Activated T-cell treated with anti-CD3 and anti-CD28 coated beads for 24 hours (primary cell): ENCODE measurements around the gene RNF14.
"Not testable (repeated sequence)": the region's sequence is repeated elsewhere in the genome, so short reads cannot be mapped to it uniquely, and the experiment has no call there.

Source experiments
- DNase-seq: peaks from one replicate; pipeline ENCODE4 v3.0.0-alpha.2; 2020; ENCODE audit warnings: low read depth

The RNF14 gene

DNA sequence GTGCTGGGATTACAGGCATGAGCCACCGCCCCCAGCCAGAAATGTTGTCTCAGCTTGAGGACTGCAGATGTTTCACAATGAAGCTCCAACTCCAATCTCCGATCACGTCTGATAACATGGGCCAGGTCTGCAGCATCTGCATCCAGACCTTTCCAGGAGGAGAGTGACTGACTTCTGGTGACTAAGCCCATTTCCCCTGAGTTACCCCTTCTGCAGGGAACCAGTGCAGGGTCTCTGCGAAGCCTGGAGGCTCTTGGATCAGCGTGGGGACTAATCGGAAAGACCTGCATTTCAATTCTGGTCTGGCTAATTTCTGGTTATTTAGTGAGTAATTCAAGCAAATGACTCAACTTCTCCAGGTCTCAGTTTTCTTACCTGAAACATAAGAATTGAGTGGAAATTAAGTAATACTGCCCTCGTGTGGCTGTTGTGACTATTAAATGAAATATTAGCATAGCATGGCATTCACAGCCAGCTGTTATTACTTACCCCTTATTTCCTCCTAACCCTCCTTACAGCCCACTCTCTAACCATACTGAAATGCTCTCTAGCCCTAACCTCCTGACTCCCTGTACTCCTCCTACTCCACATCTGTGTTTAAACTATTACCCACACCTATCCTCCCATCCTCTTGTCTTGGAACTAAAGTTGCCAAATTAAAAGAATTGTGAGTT, 46.1 kb downstream of the RNF14 start:
- DNase-seq, result peak; percentile 53

DNA sequence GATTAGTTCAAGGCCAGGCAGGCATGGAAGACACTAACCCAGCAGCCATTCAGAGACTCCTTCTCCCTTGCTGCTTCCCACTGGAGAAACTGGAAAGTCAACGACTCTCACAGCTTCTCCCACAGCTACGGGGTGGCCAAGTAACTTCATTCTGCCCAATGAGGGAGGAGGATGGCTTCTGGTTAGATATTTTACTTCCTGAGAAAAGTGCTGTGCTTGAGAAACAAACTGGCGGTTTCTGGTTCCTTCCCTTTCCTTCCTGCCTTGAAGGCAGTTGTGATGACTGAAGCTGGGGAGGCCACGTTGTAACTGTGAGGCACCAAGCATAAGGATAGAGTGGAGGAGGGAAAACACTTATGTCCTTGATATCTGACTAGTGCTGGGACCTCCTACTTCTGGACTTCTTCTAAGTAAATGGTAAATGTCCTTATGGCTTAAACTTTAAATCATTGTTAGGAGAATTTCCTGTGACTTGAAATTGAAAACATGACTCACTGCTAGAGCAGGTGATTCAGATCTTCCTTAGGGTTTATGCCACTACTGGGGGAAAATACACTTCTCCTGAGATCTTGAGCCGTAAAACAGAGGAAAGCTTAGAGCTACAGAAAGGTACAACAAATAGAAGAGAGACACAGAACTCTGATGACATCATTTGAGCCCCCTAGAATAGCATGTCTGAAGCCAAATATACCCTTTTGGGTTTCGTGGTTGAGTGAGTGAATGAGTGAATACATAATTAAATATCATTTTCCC, 47.1 kb downstream of the RNF14 start:
- peak; percentile 50 for DNase-seq

DNA sequence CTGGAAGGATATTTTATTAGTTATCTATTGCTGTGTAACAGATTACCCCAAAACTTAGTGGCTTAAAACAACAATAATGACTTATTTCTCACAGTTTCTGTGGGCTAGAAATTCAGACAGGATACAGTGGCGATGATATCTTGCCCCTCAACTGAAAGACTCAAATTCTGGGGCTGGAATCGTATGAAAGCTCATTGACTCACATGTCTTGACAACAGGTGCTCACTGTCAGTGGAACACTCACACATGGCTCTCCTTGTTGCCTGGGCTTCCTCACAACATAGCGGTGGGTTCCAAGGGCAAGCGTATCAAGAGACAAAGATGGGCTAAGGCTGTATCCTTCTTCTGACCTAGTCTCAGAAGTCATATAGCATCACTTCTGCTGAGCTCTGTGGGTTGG, 47.7 kb downstream of the RNF14 start:
- DNase-seq, result peak; percentile 59

DNA sequence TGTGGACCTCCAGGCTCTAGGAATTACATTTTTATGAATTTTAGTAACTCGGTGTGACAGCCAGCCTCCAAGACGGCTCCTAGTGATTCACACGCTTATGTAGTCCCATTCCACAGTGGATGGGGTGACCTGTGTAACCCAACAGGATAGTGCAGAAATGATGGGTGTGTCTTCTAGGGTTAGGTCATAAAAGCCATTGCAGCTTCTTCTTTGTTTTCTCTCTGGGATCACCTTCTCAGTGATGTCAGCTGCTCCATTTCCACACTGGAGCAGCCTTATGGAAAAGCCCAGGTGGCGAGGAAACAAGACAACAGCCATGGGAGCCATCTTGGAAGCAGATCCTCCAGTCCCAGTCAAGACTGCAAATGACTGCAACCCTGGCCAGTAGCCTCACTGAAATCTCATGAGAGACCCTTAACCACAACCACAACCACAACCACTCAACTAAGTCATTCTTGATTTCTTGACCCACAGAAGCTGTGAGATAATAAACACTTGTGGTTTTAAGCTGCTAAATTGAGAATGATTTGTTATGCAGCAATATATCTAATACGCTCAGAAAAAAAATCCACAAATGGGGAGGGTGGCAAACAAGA, 49.0 kb downstream of the RNF14 start:
- no peak for DNase-seq

DNA sequence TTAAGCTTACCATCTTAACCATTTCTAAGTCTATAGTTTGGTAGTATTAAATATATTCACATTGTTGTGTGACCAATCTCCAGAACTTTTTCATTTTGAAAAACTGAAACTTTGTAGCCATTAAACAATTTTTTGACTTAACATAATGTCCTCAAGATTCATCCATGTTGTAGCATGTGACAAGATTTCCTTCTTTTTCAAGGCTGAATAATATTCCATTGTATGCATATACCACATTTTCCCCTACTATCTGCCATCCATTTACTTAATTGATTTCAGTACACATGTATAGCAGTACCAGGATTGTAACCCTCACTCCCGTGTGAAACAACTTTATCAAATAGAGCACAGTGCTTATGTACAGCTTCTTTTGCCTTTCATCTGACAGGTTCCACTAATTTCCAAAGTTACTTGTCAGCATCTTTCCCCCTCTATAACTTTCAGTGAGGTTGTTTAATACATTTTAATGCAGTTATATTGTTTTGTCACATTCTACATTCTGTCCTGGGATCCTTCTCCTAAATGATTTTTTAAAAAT, 51.3 kb downstream of the RNF14 start:
- no peak for DNase-seq

DNA sequence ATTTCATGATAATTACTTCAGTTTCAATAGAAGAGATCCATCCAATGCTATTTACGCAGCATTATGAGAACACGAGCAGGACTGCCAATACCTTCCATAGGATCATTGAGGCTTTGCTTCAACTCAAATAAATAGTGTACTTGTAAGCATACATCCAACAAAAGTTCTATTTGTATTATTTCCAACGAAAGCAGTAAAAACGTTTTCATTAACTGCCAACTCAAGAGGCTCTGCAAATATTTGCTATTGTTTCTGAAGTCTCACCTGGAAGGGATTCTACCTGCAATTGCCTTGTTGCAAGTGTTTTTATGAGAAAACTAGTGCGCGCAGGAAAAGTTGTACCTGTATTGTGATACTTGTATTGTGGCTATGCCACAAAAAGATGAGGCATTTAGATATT, 54.9 kb downstream of the RNF14 start:
- DNase-seq, result no peak

DNA sequence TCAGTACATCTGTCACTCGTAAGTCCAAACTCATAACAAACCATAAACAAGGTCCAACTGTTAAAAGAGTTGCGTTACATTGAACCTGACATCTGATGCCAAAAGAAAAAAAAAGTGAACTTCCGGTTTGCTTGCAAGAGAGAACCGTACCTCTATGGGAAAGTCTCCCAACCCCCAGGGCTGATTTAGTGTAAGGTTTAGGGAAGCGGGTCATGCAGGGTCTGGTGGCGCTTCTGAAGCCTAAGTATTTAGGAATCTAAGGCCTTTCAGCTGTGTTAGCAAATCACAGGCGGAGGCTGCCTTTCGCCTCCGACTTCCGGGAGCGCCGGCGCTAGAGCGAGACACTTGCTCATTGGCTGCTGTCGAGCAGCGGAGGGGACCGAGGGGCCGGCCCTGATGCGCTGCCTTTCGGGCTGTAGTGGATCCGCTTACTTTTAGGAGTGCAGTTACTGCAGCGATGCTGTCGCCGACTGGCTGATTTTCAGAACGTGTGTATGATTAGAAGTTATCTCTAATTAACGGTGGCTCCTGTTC, 55.9 kb downstream of the RNF14 start:
- DNase-seq, result peak; percentile 80

DNA sequence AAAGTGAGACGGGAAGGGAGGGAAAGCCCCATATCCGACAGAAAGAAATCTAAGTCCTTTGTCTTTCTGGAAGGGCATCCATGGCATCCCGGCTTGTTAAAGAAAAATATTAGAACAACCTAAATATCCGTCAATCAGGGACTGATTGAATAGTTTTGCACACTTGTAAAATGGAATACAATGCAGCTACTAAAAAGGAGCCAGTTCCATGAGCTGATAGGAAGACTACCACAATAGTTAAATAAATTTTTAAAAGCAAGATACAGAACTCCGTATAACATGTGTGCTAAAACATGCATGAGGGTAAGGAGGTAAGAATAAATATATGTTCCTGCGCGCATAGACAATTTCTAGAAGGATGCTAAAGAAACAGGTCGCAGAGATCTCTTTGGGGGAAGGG, 56.7 kb downstream of the RNF14 start:
- no peak for DNase-seq

DNA sequence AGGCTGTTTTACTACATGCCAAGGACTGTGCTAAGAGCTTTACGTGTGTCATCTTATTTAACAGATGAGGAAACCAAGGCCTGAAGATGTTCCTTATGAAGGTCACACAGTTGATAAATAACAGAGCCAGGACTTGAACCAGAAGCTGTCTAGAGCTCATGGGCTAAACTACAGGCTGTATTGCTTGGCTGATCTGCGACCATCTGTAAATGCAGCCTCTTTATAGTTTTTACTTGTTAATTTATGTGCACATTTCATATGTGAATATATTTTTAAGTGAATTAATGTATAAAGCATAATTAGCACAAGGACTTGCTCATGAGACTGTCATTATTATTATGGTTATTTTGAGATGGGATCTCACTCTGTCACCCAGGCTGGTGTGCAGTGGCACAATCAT, 63.2 kb downstream of the RNF14 start:
- DNase-seq, result no peak

DNA sequence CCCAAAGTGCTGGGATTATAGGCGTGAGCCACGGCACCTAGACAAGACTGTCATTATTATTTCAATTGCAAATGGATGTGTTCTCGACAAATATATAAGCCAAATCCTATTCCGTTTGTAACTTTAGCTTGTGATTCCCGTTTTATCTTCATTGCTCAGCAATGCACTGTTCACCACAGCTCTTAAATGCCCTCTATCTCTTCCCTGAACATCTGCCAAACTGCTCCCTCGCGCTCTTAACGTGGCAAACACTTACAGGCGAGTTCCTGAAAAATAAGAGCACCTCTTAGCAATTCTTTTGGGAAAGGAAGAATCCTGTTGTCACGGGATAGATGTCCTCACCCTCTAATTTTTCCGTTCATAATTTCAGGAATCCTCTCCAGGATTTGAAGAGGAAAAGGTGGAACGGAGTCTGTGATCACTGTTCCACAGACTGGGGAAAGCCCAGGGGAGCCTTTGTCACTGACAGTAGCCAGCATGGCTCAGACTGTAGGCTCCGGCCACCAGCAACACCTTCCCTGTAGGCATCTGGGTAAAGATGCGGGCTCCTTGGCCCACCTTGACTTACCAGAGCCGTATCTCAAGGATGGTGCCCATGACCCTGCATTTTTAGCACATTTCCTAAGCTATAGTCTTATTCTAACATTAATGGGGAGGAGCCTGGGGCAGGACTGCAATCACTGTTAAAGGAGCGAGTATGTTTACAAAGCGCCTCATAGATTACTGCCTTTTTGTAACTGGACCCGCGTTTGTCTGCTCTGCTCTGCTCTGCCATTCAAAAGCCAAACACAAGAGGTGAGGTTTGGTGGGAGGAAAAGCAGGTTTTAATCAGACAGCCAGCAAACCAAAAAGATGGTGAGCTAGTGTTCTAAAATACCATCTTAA, 64.1 kb downstream of the RNF14 start:
- DNase-seq, result no peak

DNA sequence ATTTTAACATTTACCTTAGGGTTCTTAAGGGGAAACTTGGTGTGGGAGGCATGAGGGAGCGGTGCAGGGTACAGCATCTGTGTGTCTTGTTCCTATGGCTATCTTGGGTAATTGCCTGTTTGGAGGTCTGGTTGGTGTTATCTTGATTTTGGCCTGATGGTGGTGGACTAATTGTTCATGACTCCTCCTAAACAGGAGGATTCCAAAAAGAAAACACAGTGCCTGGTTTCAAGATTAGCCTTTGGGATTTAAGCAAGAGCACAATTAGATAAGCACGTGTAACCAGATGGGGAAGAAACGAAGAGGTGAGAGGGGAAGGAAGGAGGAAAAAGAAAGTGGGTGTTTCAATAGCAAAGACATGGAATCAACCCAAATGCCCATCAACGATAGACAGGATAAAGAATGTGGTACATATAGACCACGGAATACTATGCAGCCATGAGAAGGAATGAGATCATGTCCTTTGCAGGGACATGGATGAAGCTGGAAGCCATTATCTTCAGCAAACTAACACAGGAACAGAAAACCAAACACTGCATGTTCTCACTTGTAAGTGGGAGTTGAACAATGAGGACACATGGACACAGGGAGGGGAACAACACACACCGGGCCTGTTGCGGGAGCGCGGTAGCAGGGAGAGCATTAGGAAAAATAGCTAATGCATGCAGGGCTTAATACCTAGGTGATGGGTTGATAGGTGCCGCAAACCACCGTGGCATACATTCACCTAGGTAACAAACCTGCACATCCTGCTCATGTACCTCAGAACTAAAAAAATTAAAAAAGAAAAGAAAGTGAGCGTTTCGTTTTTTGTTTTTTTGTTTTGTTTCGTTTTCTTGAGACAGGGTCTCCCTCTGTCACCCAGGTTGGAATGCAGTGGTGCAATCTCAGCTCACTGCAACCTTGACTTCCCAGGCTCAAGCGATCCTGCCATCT, 65.0 kb downstream of the RNF14 start:
- DNase-seq, result not testable (repeated sequence)

DNA sequence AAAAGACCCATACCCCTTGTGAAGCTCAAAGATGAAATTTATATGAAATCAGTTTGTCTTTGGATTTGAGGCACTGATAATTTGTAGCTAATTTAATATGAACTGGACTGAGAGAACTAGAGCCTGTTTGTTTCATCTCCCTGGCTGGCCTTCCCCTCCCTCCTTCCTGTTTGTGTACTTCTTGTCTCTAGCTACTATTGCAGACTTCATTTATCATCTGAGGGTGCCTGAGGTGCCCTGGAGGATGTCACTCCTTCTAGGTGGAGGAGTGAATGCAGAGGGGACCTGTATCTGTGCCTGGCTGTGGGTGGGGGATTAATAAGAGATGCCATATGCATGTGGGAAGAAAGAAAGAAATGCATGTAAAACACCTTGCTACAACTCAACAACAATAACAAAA, 66.1 kb downstream of the RNF14 start:
- no peak for DNase-seq

DNA sequence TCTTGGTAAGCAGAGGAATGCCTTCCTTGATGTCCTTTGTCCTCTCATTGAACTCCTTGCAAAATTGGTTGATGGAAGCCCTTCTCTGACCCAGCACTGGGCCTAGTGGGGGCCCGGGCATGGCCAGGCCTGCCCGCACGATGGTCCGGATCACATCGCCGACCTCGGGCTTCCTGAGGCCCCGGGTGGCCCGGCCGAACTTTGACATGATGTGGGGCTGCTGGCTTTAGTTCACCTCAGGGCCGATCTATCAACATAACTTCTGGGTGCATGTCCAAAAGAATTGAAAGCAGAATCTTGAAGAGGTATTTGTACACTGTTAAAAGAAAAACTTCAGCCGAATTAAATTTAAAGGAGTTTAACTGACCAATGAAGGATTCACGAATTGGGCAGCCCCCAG, 68.0 kb downstream of the RNF14 start:
- DNase-seq, result no peak

DNA sequence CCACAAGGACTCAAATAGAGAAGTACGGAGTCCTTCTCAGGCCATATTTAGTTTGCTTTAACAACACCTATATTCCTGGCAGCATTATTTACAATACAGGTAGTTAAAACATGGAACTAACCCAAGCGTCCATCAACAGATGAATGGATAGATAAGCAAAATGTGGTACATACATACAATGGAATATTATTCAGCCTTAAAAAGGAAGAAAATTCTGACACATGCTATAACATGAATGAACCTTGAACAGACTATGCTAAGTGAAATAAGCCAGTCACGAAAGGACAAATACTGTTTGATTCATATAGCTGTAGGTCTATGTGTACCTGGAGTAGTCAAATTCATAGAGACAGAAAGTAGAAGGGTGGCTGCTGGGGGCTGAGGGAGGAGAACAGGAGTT, 68.7 kb downstream of the RNF14 start:
- not testable (repeated sequence) for DNase-seq

DNA sequence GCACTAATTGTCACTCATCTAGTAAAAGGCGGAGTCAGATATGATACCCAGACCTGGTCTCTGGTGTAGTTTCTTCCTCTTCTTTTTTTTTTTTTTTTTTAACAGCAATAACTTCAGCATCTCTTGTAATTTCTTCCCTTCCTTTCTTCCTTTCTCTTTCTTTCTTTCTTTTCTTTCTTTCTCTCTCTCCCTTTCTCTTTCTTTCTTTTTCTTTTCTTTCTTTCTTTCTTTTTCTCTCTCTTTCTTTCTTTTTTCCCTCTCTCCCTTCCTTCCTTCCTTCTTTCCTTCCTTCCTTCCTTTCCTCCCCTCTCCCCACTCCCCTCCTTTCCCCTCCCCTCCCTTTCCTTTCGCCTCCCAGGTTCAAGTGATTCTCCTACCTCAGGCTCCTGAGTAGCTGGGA, 69.8 kb downstream of the RNF14 start:
- DNase-seq, result no peak
